Measurements from ENCODE around the gene SOX18.

DNA sequence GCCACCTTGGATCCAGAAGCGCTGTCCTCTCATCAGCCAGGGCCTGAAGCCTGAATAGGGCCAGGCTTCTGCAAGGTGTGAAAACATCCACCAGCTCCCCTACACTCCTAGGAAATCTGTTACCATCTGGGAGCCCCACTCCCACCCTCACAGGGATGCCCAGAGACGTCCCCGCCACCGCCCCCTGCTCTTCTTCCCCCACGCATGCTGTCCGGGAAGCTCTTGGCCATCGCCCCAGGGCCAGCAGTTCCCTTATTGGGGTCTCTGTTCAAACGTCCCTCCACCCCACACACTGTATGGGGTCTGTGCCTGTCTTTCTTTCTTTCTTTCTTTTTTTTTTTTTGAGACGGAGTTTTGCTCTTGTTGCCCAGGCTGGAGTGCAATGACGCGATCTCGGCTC, 26.1 kb upstream of the SOX18 start:
- TF ChIP-seq, protein P1, sequence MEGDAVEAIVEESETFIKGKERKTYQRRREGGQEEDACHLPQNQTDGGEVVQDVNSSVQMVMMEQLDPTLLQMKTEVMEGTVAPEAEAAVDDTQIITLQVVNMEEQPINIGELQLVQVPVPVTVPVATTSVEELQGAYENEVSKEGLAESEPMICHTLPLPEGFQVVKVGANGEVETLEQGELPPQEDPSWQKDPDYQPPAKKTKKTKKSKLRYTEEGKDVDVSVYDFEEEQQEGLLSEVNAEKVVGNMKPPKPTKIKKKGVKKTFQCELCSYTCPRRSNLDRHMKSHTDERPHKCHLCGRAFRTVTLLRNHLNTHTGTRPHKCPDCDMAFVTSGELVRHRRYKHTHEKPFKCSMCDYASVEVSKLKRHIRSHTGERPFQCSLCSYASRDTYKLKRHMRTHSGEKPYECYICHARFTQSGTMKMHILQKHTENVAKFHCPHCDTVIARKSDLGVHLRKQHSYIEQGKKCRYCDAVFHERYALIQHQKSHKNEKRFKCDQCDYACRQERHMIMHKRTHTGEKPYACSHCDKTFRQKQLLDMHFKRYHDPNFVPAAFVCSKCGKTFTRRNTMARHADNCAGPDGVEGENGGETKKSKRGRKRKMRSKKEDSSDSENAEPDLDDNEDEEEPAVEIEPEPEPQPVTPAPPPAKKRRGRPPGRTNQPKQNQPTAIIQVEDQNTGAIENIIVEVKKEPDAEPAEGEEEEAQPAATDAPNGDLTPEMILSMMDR (CRISPR knock-in tag; IDR thresholded peaks at IDR 0.05) = no peak
- no peak for TF ChIP-seq ZNF350 (CRISPR knock-in tag; IDR thresholded peaks at IDR 0.05; ENCODE audit: borderline replicate concordance, low read depth)
- no peak for TF ChIP-seq ZNF143 (CRISPR knock-in tag; IDR thresholded peaks at IDR 0.05)

Measured in HepG2 (cell line).